Neural progenitor cell (in vitro differentiated cells): ENCODE measurements around the gene TFG. TPM values are rescaled to one million over a fixed set of nuclear protein-coding genes. Genes with fewer than 3 reads are reported as not detected.

Experiments used
- DNase-seq: peaks from one replicate; pipeline ENCODE4 v3.0.0-alpha.2; 2016; ENCODE audit warnings: low spot score
- H2AFZ ChIP-seq: fragments of 200-600 bp; sonication (generic); replicated peaks from 2 replicates; pipeline ENCODE4 v1.6.1; 2016; ENCODE audit warnings: antibody characterized with exemption
- H3F3A ChIP-seq: fragments of 200-600 bp; sonication (generic); 2 replicates; pipeline ENCODE4 v1.6.1; 2016; ENCODE audit warnings: antibody characterized with exemption, low read depth
- H3K27ac ChIP-seq: fragments of 200-600 bp; sonication (generic); 2 replicates; pipeline ENCODE4 v1.5.1; 2016; ENCODE audit warnings: mild to moderate bottlenecking
- H3K27me3 ChIP-seq: fragments of 200-600 bp; sonication (generic); 2 replicates; pipeline ENCODE4 v1.6.1; 2016; ENCODE audit warnings: mild to moderate bottlenecking, moderate library complexity
- H3K36me3 ChIP-seq: fragments of 200-600 bp; sonication (generic); 2 replicates; pipeline ENCODE4 v1.5.1; 2016
- H3K4me1 ChIP-seq: fragments of 200-600 bp; sonication (generic); 2 replicates; pipeline ENCODE4 v1.6.1; 2016; ENCODE audit warnings: mixed run types
- H3K4me2 ChIP-seq: fragments of 200-600 bp; sonication (generic); 2 replicates; pipeline ENCODE4 v1.6.1; 2016
- H3K4me3 ChIP-seq: fragments of 200-600 bp; sonication (generic); 2 replicates; pipeline ENCODE4 v1.5.1; 2016
- H3K79me2 ChIP-seq: fragments of 200-600 bp; sonication (generic); 2 replicates; pipeline ENCODE4 v1.6.1; 2016; ENCODE audit warnings: low read depth
- H3K9ac ChIP-seq: fragments of 200-600 bp; sonication (generic); 2 replicates; pipeline ENCODE4 v1.6.1; 2016
- H3K9me3 ChIP-seq: fragments of 200-600 bp; sonication (generic); 2 replicates; pipeline ENCODE4 v1.5.1; 2016; ENCODE audit warnings: low read depth
- H4K20me1 ChIP-seq: fragments of 200-600 bp; sonication (generic); 2 replicates; pipeline ENCODE4 v1.6.1; 2016; ENCODE audit warnings: low read depth
- H3K27ac Mint-ChIP-seq: 3 replicates; pipeline ENCODE4 v1.8.0; 2021; ENCODE audit warnings: mixed read lengths
- H3K27me3 Mint-ChIP-seq: 2 replicates; pipeline ENCODE4 v1.8.0; 2022; ENCODE audit warnings: low read depth, mild to moderate bottlenecking, inconsistent platforms, moderate library complexity, mixed read lengths; ENCODE audit not compliant: insufficient read depth
- H3K36me3 Mint-ChIP-seq: 3 replicates; pipeline ENCODE4 v1.8.0; 2021; ENCODE audit warnings: mixed read lengths
- H3K4me1 Mint-ChIP-seq: 3 replicates; pipeline ENCODE4 v1.8.0; 2021; ENCODE audit warnings: mixed read lengths
- H3K4me3 Mint-ChIP-seq: 3 replicates; pipeline ENCODE4 v1.8.0; 2021; ENCODE audit warnings: mild to moderate bottlenecking, moderate library complexity, mixed read lengths
- H3K9me3 Mint-ChIP-seq: 3 replicates; pipeline ENCODE4 v1.8.0; 2020; ENCODE audit warnings: mixed read lengths
- EZH2 ChIP-seq: fragments of 200-600 bp; sonication (generic); IDR thresholded peaks from 2 replicates; pipeline ENCODE4 v1.6.1; 2017; ENCODE audit warnings: antibody characterized with exemption, mild to moderate bottlenecking, moderate library complexity
- EZH2phosphoT487 ChIP-seq: fragments of 200-600 bp; sonication (generic); IDR thresholded peaks from 2 replicates; pipeline ENCODE4 v1.6.1; 2017; ENCODE audit warnings: antibody characterized with exemption
- total RNA-seq: library from RNA; depleted of rRNA; stranded (reverse); fragments of >200 nt; gene quantifications from 2 replicates; pipeline ENCODE4 v1.2.3, GENCODE V29; 2015; ENCODE audit warnings: low replicate concordance
- TF ChIP-seq, protein P1 (sequence below): fragments of 200-600 bp; sonication (generic); IDR thresholded peaks from 2 replicates; pipeline ENCODE4 v1.5.1; 2017; ENCODE audit warnings: antibody characterized with exemption, mild to moderate bottlenecking

The TFG gene
- total RNA-seq, 1 donor from 2014 or later: 105 TPM

- DNase-seq: no peak
- no peaks in the 10 kb centered on the region for H3K36me3 ChIP-seq
- no peaks in the 10 kb centered on the region for H3K9me3 Mint-ChIP-seq
- no peaks in the 10 kb centered on the region for H3K27me3 Mint-ChIP-seq
- no peak overlapping the region for H3K4me3 ChIP-seq
- H3K4me3 Mint-ChIP-seq: no peak overlapping the region
- H3K27me3 ChIP-seq: peaks cover 7% of the 10 kb centered on the region
- no peaks in the 10 kb centered on the region for H3K79me2 ChIP-seq
- no peaks in the 10 kb centered on the region for H3K4me1 ChIP-seq
- no peaks in the 10 kb centered on the region for H3K9me3 ChIP-seq
- H2AFZ ChIP-seq: no peak overlapping the region
- H4K20me1 ChIP-seq: no peaks in the 10 kb centered on the region
- no peak overlapping the region for H3K9ac ChIP-seq
- H3F3A ChIP-seq: no peaks in the 10 kb centered on the region
- no peak overlapping the region for H3K27ac Mint-ChIP-seq
- no peak overlapping the region for H3K4me2 ChIP-seq
- no peaks in the 10 kb centered on the region for H3K4me1 Mint-ChIP-seq
- H3K27ac ChIP-seq: no peak overlapping the region
- TF ChIP-seq EZH2phosphoT487: no peak
- TF ChIP-seq EZH2: no peak
- TF ChIP-seq, protein P1, sequence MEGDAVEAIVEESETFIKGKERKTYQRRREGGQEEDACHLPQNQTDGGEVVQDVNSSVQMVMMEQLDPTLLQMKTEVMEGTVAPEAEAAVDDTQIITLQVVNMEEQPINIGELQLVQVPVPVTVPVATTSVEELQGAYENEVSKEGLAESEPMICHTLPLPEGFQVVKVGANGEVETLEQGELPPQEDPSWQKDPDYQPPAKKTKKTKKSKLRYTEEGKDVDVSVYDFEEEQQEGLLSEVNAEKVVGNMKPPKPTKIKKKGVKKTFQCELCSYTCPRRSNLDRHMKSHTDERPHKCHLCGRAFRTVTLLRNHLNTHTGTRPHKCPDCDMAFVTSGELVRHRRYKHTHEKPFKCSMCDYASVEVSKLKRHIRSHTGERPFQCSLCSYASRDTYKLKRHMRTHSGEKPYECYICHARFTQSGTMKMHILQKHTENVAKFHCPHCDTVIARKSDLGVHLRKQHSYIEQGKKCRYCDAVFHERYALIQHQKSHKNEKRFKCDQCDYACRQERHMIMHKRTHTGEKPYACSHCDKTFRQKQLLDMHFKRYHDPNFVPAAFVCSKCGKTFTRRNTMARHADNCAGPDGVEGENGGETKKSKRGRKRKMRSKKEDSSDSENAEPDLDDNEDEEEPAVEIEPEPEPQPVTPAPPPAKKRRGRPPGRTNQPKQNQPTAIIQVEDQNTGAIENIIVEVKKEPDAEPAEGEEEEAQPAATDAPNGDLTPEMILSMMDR: no peak
- no peaks in the 10 kb centered on the region for H3K36me3 Mint-ChIP-seq
Measured at GRCh38 chr3:100697723-100698285, 11.5 kb upstream of the TFG start.

DNA sequence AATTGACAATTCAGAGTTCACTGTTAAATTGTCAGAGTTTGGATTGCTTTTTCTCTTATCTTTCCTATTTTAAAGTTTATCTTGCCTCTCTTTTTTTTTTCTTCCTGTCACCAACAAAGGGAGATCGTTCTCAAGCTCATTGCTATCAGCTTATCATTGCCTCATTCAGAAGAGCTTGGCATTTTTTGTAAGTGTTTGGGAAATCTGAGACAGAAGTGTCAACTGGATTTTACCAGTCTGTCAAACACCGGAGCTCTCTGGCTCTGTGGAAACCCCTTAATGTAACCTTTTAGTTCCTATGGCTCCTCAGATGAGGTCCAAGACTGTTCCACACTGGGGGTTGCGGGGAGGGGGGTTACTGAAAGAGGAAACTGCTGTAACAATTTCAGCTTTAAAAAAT lies 10.6 kb upstream of the TFG start:
- no peaks in the 10 kb centered on the region for H3K4me1 Mint-ChIP-seq
- Histone ChIP-seq H2AFZ (no peak overlapping the region), H3K9ac (no peak overlapping the region), H3K9me3 (no peaks in the 10 kb centered on the region), H3K4me3 (no peak overlapping the region), H3K27ac (no peak overlapping the region), H3K4me2 (no peak overlapping the region), H3K4me1 (no peaks in the 10 kb centered on the region), H3F3A (no peaks in the 10 kb centered on the region), H4K20me1 (no peaks in the 10 kb centered on the region), H3K27me3 (peaks cover 7% of the 10 kb centered on the region), H3K79me2 (no peaks in the 10 kb centered on the region), H3K36me3 (no peaks in the 10 kb centered on the region)
- H3K27ac Mint-ChIP-seq: no peak overlapping the region
- TF ChIP-seq EZH2 (no peak), EZH2phosphoT487 (no peak)
- TF ChIP-seq, protein P1: no peak
- H3K36me3 Mint-ChIP-seq: no peaks in the 10 kb centered on the region
- no peak overlapping the region for H3K4me3 Mint-ChIP-seq
- H3K27me3 Mint-ChIP-seq: no peaks in the 10 kb centered on the region
- no peak for DNase-seq
- no peaks in the 10 kb centered on the region for H3K9me3 Mint-ChIP-seq

DNA sequence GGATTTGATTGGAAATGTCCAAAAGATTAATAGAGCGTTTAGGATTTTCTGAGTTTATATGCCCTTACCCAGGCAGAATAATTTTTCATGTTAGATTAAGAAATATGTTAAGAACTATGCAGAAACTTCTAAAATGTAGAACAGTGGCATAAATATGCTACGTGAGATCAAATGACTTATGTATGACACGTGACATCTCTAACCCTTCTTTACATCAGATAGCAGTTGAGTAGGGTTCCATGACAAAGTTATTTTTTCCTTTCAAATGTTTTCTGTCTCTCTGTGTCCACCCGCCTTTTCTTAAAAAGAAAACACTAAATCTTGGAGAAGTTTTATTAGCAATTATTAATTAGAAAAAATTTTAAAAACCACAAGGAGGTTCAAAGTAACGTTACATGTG lies 8.6 kb upstream of the TFG start:
- Mint-ChIP-seq H3K27me3 (no peaks in the 10 kb centered on the region), H3K4me1 (no peaks in the 10 kb centered on the region)
- H4K20me1 ChIP-seq: no peaks in the 10 kb centered on the region

More for the DNA sequence above, 8.6 kb upstream of the TFG start:
- Histone ChIP-seq H3K27ac (no peak overlapping the region), H3K4me2 (no peak overlapping the region), H3F3A (no peaks in the 10 kb centered on the region), H3K79me2 (no peaks in the 10 kb centered on the region), H3K9me3 (no peaks in the 10 kb centered on the region), H2AFZ (no peak overlapping the region), H3K4me3 (no peak overlapping the region), H3K9ac (no peak overlapping the region), H3K36me3 (no peaks in the 10 kb centered on the region), H3K27me3 (peaks cover 17% of the 10 kb centered on the region), H3K4me1 (no peaks in the 10 kb centered on the region)
- no peak for DNase-seq
- Mint-ChIP-seq H3K4me3 (no peak overlapping the region), H3K9me3 (no peaks in the 10 kb centered on the region), H3K36me3 (no peaks in the 10 kb centered on the region), H3K27ac (no peak overlapping the region)
- TF ChIP-seq EZH2phosphoT487 (no peak), EZH2 (no peak)
- TF ChIP-seq, protein P1: no peak
